ENCODE results near the gene STRADB. TPM values are rescaled to one million over a fixed set of nuclear protein-coding genes. Genes with fewer than 3 reads are reported as not detected.
A peak's percentile ranks its signal among the peaks of the same experiment; 100 is the strongest.

STRADB gene
- total and polyA plus RNA-seq, 8 donors, result 8.1 to 19.1 (median 11.7) TPM

DNA sequence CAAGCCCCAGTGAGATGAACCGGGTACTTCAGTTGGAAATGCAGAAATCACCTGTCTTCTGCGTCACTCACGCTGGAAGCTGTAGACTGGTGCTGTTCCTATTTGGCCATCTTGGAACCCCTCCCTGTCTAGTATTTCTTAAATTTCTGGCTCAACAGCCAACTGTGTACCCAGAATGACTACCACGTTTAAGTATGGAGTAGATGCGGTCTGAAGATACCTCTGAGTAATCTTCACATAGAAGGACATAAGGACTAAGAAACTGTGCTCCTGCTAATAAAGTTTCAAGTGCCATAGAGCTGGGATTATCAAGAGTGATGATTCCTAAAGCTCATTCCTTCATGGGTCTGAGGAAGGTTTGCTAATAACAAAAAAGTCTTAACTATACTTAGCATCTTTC lies 20.7 kb upstream of the STRADB start:
- no peaks in the 10 kb centered on the region for H3K9me3 ChIP-seq
- TF ChIP-seq, protein P1, sequence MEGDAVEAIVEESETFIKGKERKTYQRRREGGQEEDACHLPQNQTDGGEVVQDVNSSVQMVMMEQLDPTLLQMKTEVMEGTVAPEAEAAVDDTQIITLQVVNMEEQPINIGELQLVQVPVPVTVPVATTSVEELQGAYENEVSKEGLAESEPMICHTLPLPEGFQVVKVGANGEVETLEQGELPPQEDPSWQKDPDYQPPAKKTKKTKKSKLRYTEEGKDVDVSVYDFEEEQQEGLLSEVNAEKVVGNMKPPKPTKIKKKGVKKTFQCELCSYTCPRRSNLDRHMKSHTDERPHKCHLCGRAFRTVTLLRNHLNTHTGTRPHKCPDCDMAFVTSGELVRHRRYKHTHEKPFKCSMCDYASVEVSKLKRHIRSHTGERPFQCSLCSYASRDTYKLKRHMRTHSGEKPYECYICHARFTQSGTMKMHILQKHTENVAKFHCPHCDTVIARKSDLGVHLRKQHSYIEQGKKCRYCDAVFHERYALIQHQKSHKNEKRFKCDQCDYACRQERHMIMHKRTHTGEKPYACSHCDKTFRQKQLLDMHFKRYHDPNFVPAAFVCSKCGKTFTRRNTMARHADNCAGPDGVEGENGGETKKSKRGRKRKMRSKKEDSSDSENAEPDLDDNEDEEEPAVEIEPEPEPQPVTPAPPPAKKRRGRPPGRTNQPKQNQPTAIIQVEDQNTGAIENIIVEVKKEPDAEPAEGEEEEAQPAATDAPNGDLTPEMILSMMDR (IDR thresholded peaks at IDR 0.05), result no peak
- H3K27me3 ChIP-seq, result no peaks in the 10 kb centered on the region
- peaks cover 6 to 19% (median 8%) of the 10 kb centered on the region in 3 donors for H3K4me1 ChIP-seq
- no peak overlapping the region for H3K4me3 ChIP-seq
- no peak for ATAC-seq
- no peak for DNase-seq
- WGBS, 2 donors, result 77 to 99% methylated on average over 4 to 5 of the region's 5 CpGs
- no peaks in the 10 kb centered on the region for H3K36me3 ChIP-seq
- intact Hi-C loops (cut with DNase I), result no loop called here
- no peak for FAIRE-seq
- no peak overlapping the region for H3K27ac ChIP-seq

DNA sequence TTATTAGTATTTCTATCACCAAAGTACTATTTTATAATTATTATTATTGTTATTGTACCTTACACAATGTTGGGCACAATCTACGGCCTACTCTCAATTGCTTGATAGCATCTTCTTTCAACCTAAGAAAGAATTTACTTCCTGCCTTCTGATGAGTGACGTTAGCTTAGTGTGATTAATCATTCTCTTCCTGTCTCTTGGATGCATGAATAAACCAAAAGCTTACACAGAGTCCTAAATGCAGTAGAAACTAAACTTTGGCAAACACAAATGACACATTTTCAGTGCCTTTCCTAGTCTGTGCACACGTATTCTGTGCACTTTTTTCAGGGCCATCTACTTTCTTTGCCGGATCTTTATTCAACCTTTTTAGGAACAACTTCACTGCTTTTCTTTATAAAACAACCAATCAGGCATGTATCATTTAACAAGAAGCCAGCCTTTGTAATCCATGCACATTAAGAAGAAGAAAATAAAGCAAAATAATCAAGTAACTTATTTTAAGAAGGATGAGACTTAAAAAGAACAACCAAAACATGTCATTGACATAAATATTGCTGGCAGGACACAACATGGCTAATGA lies 19.4 kb upstream of the STRADB start:
- ATAC-seq (peak in 3 of 4 donors; percentile 30 to 74 (median 39)), DNase-seq (no peak), FAIRE-seq (no peak)
- Histone ChIP-seq H3K27me3 (no peaks in the 10 kb centered on the region), H3K36me3 (no peaks in the 10 kb centered on the region), H3K4me3 (no peak overlapping the region), H3K4me1 (peaks cover 6 to 19% (median 8%) of the 10 kb centered on the region in 3 donors), H3K9me3 (no peaks in the 10 kb centered on the region), H3K27ac (peak overlapping the region in 3 of 4 donors; percentile 25 to 51 (median 44))
- WGBS, 2 donors, result 53 to 67% methylated on average over 4 of the region's 4 CpGs
- intact Hi-C loops (cut with DNase I), result no loop called here
- TF ChIP-seq, protein P1 (IDR thresholded peaks at IDR 0.05), result no peak

DNA sequence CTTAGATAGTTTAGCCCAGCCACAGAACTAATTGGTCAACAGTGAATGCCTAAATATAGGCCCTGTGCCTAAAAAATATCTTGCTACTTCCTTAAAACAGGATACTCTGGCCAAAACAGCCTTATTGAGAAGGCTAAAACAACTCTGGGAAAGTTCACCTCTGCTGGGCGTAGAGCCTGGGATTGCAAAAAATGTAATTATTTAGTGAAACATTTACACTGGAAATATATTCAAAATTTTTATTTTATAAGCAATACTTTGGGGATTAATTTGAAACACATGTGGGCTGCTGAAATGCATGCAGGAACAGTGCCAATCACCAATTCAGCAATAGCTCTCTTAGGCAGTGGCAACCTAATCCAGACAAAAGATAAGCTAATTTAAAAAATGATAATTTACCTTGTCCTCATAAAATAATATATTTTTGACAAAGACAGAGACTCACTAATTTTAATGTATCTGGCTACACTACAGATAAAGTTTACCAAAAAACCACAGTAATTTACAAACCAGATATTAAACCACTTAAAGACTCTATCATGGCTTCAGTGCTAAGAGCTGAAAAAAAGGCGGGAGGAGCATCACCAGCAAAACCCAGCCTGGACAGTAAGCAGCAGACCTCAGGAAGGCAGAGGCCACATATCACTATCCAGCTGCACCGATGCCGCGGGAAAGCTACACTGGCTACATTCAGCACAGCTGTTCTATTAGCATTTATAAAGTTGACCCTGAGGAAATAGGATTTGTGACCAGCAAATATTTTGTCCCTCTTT lies 18.7 kb upstream of the STRADB start:
- Histone ChIP-seq H3K9me3 (no peaks in the 10 kb centered on the region), H3K4me1 (peaks cover 6 to 22% (median 12%) of the 10 kb centered on the region in 3 donors), H3K4me3 (no peak overlapping the region), H3K27ac (peak overlapping the region in 3 of 4 donors; percentile 25 to 51 (median 44)), H3K27me3 (no peaks in the 10 kb centered on the region), H3K36me3 (no peaks in the 10 kb centered on the region)
- WGBS, 2 donors, result 48 to 58% methylated on average over 5 of the region's 5 CpGs
- FAIRE-seq (no peak), DNase-seq (no peak), ATAC-seq (peak in 3 of 4 donors; percentile 64 to 77 (median 73))
- intact Hi-C loops (cut with DNase I), result no loop called here
- TF ChIP-seq, protein P1 (IDR thresholded peaks at IDR 0.05), result no peak

DNA sequence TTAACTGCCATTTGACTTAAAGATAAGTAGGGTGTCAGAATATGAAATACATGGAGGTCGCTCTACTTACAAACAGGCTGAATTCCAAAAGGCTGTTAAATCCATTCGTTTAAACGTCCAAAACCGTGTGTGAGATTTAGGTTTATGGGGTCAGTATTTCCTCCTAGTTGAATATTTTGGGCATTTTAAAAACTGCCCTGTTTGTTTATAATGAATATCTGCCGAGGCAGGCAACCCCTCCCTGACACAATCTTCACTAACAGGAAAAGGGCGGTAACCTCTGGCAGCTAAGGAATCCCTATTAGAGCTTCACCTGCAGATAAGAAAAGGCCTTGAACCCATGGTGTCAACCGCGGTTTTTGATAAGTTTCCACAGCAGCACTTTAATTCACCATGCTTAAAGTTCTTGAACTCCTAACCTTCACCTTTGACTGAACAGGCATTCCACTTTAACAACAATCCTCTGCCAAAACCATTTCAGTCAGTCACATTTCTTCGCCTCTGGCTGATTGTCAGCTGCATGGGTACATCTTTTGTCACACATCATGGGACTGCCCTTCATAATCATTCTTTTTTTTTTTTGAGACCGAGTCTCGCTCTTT lies 18.0 kb upstream of the STRADB start:
- intact Hi-C loops (cut with DNase I), result no loop called here
- WGBS, 2 donors, result 50 to 52% methylated on average over 11 of the region's 11 CpGs
- TF ChIP-seq, protein P1 (IDR thresholded peaks at IDR 0.05), result no peak
- FAIRE-seq (no peak), DNase-seq (no peak), ATAC-seq (peak in 2 of 4 donors; percentile 15 to 42)
- Histone ChIP-seq H3K27ac (peak overlapping the region in 1 of 4 donors; percentile 51), H3K36me3 (no peaks in the 10 kb centered on the region), H3K9me3 (no peaks in the 10 kb centered on the region), H3K4me3 (no peak overlapping the region), H3K4me1 (peaks cover 9 to 27% (median 19%) of the 10 kb centered on the region in 3 donors), H3K27me3 (no peaks in the 10 kb centered on the region)
